ENCODE data around the gene PPP6C.

GRCh38 chr9:125110464-125110863 is 79.1 kb downstream of the PPP6C start:
- TF ChIP-seq EZH2phosphoT487 (IDR thresholded peaks at IDR 0.05; ENCODE audit: low read depth) (no peak), CTCF (IDR thresholded peaks at IDR 0.05; ENCODE audit: low read depth, low read length) (no peak)
